Glutamatergic neuron (in vitro differentiated cells): ENCODE measurements around the gene UBLCP1. TPM values are rescaled to one million over a fixed set of nuclear protein-coding genes. Genes with fewer than 3 reads are reported as not detected.

Experiments used
- DNase-seq: peaks from one replicate; pipeline ENCODE4 v3.0.0; 2022
- H3K27ac Mint-ChIP-seq: one replicate; pipeline ENCODE4 v1.8.0; 2020; ENCODE audit warnings: mild to moderate bottlenecking, mixed read lengths, inconsistent platforms; ENCODE audit not compliant: unreplicated experiment
- H3K27me3 Mint-ChIP-seq: one replicate; pipeline ENCODE4 v1.8.0; 2020; ENCODE audit warnings: mild to moderate bottlenecking, moderate library complexity, mixed read lengths, inconsistent platforms; ENCODE audit not compliant: unreplicated experiment
- H3K36me3 Mint-ChIP-seq: one replicate; pipeline ENCODE4 v1.8.0; 2020; ENCODE audit warnings: mild to moderate bottlenecking, mixed read lengths, inconsistent platforms; ENCODE audit not compliant: unreplicated experiment
- H3K4me1 Mint-ChIP-seq: one replicate; pipeline ENCODE4 v1.8.0; 2020; ENCODE audit warnings: mild to moderate bottlenecking, low read depth, mixed read lengths, inconsistent platforms; ENCODE audit not compliant: unreplicated experiment
- H3K4me3 Mint-ChIP-seq: one replicate; pipeline ENCODE4 v1.8.0; 2020; ENCODE audit warnings: mild to moderate bottlenecking, mixed read lengths, inconsistent platforms; ENCODE audit not compliant: unreplicated experiment
- H3K9me3 Mint-ChIP-seq: one replicate; pipeline ENCODE4 v1.8.0; 2020; ENCODE audit warnings: mild to moderate bottlenecking, moderate library complexity, mixed read lengths, inconsistent platforms; ENCODE audit not compliant: unreplicated experiment
- CTCF ChIP-seq: fragments of 200-600 bp; sonication (generic); IDR thresholded peaks from one replicate; pipeline ENCODE4 v1.5.0; 2021; ENCODE audit not compliant: partially characterized antibody, unreplicated experiment
- total RNA-seq: library from RNA; stranded (reverse); fragmentation: NEBNext Ultra II Directional; extraction: Animal tissue kit (Norgen Biotek cat#: 25700); gene quantifications from one replicate; pipeline ENCODE4 v1.2.1, GENCODE V29; 2021; ENCODE audit not compliant: unreplicated experiment

The UBLCP1 gene
- total RNA-seq, 1 donor from 2014 or later = 24.3 TPM

GRCh38 chr5:159309689-159310433, 46.8 kb downstream of the UBLCP1 start:
- Mint-ChIP-seq H3K4me3 (no peak overlapping the region), H3K36me3 (peaks cover 3% of the 10 kb centered on the region), H3K27ac (no peak overlapping the region), H3K9me3 (no peaks in the 10 kb centered on the region), H3K27me3 (peaks cover 2% of the 10 kb centered on the region), H3K4me1 (peaks cover 3% of the 10 kb centered on the region)
- no peak for TF ChIP-seq CTCF
- no peak for DNase-seq

GRCh38 chr5:159310511-159310910, 47.4 kb downstream of the UBLCP1 start:
- Mint-ChIP-seq H3K36me3 (peaks cover 3% of the 10 kb centered on the region), H3K9me3 (no peaks in the 10 kb centered on the region), H3K4me1 (peaks cover 3% of the 10 kb centered on the region), H3K27ac (no peak overlapping the region), H3K27me3 (peaks cover 2% of the 10 kb centered on the region), H3K4me3 (no peak overlapping the region)
- TF ChIP-seq CTCF = no peak
- peak; percentile 27 for DNase-seq

GRCh38 chr5:159311063-159311462, 48.0 kb downstream of the UBLCP1 start:
- Mint-ChIP-seq H3K36me3 (peaks cover 3% of the 10 kb centered on the region), H3K4me3 (no peak overlapping the region), H3K4me1 (peaks cover 3% of the 10 kb centered on the region), H3K27me3 (peaks cover 2% of the 10 kb centered on the region), H3K27ac (no peak overlapping the region), H3K9me3 (no peaks in the 10 kb centered on the region)
- DNase-seq = no peak
- no peak for TF ChIP-seq CTCF

GRCh38 chr5:159313197-159313596, 50.1 kb downstream of the UBLCP1 start:
- no peak for DNase-seq
- no peak overlapping the region for H3K4me3 Mint-ChIP-seq
- H3K36me3 Mint-ChIP-seq = peaks cover 3% of the 10 kb centered on the region
- H3K9me3 Mint-ChIP-seq = no peaks in the 10 kb centered on the region
- no peak overlapping the region for H3K27ac Mint-ChIP-seq
- H3K27me3 Mint-ChIP-seq = peaks cover 2% of the 10 kb centered on the region
- no peak for TF ChIP-seq CTCF
- H3K4me1 Mint-ChIP-seq = peaks cover 3% of the 10 kb centered on the region
